Measurements from ENCODE around the gene AKAP8L. TPM values are rescaled to one million over a fixed set of nuclear protein-coding genes. Genes with fewer than 3 reads are reported as not detected.

The AKAP8L gene
- total and polyA plus RNA-seq, 10 of the 15 experiments (the other 5 are each of a cell fraction or from before 2014, with no cell fraction given) = 0.66 to 64.3 (median 40.0) TPM

DNA sequence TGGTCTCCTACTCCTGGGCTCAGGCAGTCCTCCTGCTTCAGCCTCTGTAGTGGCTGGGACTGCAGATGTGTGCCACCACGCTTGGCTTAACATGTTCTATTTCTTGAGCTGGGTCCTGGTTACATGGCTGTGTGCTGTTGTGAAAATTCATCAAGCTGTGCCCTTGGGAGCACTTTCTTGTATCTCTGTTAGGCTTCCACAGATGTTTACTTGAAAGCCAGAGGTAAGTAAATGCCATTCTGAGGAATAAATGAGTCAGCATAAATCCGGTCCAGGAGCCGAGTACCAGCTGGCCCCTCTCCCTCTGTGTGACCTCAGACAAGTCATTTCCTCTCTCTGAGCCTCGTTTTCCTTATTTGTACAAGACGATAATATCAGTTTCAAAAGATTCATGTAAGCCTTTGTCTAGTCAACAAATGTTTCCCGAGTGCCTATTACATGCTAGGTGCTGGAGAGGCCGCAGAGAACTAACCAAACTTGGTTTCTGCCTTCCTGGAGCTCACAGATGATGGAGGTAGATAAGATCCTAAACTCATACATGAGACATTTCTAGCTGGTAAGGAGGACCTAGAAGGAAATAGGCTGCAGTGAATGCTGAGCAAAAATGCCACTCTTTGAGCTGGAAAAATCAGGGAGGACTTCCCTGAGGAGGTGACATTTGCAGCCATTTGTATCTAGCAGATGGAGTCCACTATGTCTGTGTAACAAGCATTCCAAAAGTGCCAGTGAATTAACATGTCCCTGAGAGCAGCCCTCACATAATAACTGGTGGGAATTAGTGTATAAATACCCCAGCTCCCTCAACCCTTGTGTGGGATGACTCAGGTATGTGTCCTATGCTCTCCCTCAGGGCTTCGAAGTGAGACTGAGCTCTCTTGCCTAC lies 48.3 kb upstream of the AKAP8L start (continued):
- TF ChIP-seq PRDM15 (CRISPR knock-in tag; IDR thresholded peaks at IDR 0.05) (no peak), POU2F2 (IDR thresholded peaks at IDR 0.05; ENCODE audit: borderline replicate concordance, low read depth, low read length) (0 out of 3 replicates have a peak, but pooled peaks have one; percentile 2), PAX5 (IDR thresholded peaks at IDR 0.05; ENCODE audit: borderline replicate concordance, low read depth, low read length) (peak; percentile 59; the same call in 1 of the 2 replicates), CHD4 (IDR thresholded peaks at IDR 0.05) (no peak), IKZF1 (conservative IDR thresholded peaks at IDR 0.05) (peak; percentile 52; the same call in 1 of the 2 replicates), TCF12 (IDR thresholded peaks at IDR 0.05; ENCODE audit: low read depth, low read length) (peak; percentile 84), MTA3 (IDR thresholded peaks at IDR 0.05; ENCODE audit: borderline replicate concordance, low read length) (peak; percentile 60; the same call in 1 of the 2 replicates), MEF2A (IDR thresholded peaks at IDR 0.05; ENCODE audit: insufficient read depth, low read depth, low read length) (0 out of 2 replicates have a peak, but pooled peaks have one; percentile 10), BCL3 (IDR thresholded peaks at IDR 0.05; ENCODE audit: borderline replicate concordance, insufficient read depth, low read depth, low read length, poor library complexity, severe bottlenecking) (no peak), USF1 (IDR thresholded peaks at IDR 0.05; ENCODE audit: borderline replicate concordance, extremely low read length, insufficient read depth, low read depth, low read length) (no peak), SUPT20H (IDR thresholded peaks at IDR 0.05; ENCODE audit: borderline replicate concordance, control insufficient read depth, low read depth, low read length) (no peak), HDAC6 (IDR thresholded peaks at IDR 0.05; ENCODE audit: unreplicated experiment) (no peak), TCF3 (IDR thresholded peaks at IDR 0.05; ENCODE audit: borderline replicate concordance, insufficient read depth, low read depth, low read length) (peak; percentile 94), LARP7 (IDR thresholded peaks at IDR 0.05) (no peak), ETV6 (conservative IDR thresholded peaks at IDR 0.05 in 1 of 2, IDR thresholded peaks at IDR 0.05 in 1 of 2; ENCODE audit: borderline replicate concordance in 1 of 2, low read depth in 1 of 2) (peak in 1 of 2 experiments; percentile 82; a peak in 2 of 4 replicates), MAX (IDR thresholded peaks at IDR 0.05; ENCODE audit: low read depth, low read length) (no peak), SRF (IDR thresholded peaks at IDR 0.05; ENCODE audit: low read depth in 2 of 2, low read length in 2 of 2) (0 out of 4 replicates have a peak, but pooled peaks of 1 of the 2 experiments have one; percentile 59)
- TF ChIP-seq, protein P1, sequence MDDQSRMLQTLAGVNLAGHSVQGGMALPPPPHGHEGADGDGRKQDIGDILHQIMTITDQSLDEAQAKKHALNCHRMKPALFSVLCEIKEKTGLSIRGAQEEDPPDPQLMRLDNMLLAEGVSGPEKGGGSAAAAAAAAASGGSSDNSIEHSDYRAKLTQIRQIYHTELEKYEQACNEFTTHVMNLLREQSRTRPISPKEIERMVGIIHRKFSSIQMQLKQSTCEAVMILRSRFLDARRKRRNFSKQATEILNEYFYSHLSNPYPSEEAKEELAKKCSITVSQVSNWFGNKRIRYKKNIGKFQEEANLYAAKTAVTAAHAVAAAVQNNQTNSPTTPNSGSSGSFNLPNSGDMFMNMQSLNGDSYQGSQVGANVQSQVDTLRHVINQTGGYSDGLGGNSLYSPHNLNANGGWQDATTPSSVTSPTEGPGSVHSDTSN (IDR thresholded peaks at IDR 0.05; ENCODE audit: insufficient replicate concordance, low read depth, low read length) = no peak
